Stimulated activated naive CD8-positive, alpha-beta T cell treated with anti-CD3 and anti-CD28 coated beads, Interleukin-15, amount 100 ng/mL, for 72 hours (primary cell): ENCODE data around the gene USP17L27.
"Not testable (repeated sequence)": the region's sequence is repeated elsewhere in the genome, so short reads cannot be mapped to it uniquely, and the experiment has no call there.

Experiments used
- ATAC-seq: fragments of 150-1000 bp; cut with Tn5 transposase; 2 replicates; pipeline ENCODE4 v1.10.0; 2021; ENCODE audit warnings: mild to moderate bottlenecking, moderate library complexity
- DNase-seq, 2 donors: peaks; one replicate each; pipeline ENCODE4 v3.0.0; 2021 to 2022
- H3K27ac Mint-ChIP-seq, 2 donors: one replicate each; pipeline ENCODE4 v1.8.0; 2022; ENCODE audit warnings: mild to moderate bottlenecking in 2 of 2, mixed read lengths in 2 of 2, moderate library complexity in 2 of 2
- H3K27me3 Mint-ChIP-seq: one replicate; pipeline ENCODE4 v1.8.0; 2022; ENCODE audit warnings: mixed read lengths
- H3K4me1 Mint-ChIP-seq: one replicate; pipeline ENCODE4 v1.8.0; 2022; ENCODE audit warnings: mild to moderate bottlenecking, mixed read lengths
- H3K4me3 Mint-ChIP-seq, 2 donors: one replicate each; pipeline ENCODE4 v1.8.0; 2022; ENCODE audit warnings: mild to moderate bottlenecking in 2 of 2, mixed read lengths in 2 of 2, moderate library complexity in 1 of 2
- H3K9me3 Mint-ChIP-seq, 2 donors: one replicate each; pipeline ENCODE4 v1.8.0; 2022; ENCODE audit warnings: mixed read lengths in 2 of 2

USP17L27 gene

GRCh38 chr4:9343848-9344247 lies at the start of gene USP17L27:
USP17L27 (plus strand) TSS chr4:9344148; CDS start chr4:9344148, 0 bp downstream.
- H3K4me3 Mint-ChIP-seq: not testable (repeated sequence)

GRCh38 chr4:9324191-9324590 lies 19.8 kb upstream of the USP17L27 start:
- not testable (repeated sequence) for H3K4me1 Mint-ChIP-seq, H3K27ac Mint-ChIP-seq, H3K4me3 Mint-ChIP-seq, H3K27me3 Mint-ChIP-seq, H3K9me3 Mint-ChIP-seq, ATAC-seq, DNase-seq

More at GRCh38 chr4:9343848-9344247, at the start of gene USP17L27:
- not testable (repeated sequence) for H3K27ac Mint-ChIP-seq, H3K4me1 Mint-ChIP-seq, ATAC-seq, H3K27me3 Mint-ChIP-seq, H3K9me3 Mint-ChIP-seq, DNase-seq

GRCh38 chr4:9324865-9325264 lies 19.1 kb upstream of the USP17L27 start, which contains the start of gene USP17L24:
USP17L24 (plus strand) TSS chr4:9325165; CDS start chr4:9325165, 0 bp downstream.
- H3K4me3 Mint-ChIP-seq, H3K27me3 Mint-ChIP-seq, H3K4me1 Mint-ChIP-seq, DNase-seq, H3K27ac Mint-ChIP-seq, H3K9me3 Mint-ChIP-seq, ATAC-seq: not testable (repeated sequence)

GRCh38 chr4:9329611-9330010 lies 14.3 kb upstream of the USP17L27 start, which contains the start of gene USP17L25:
USP17L25 (plus strand) TSS chr4:9329911; CDS start chr4:9329911, 0 bp downstream.
- H3K4me3 Mint-ChIP-seq, H3K9me3 Mint-ChIP-seq, ATAC-seq, H3K4me1 Mint-ChIP-seq, H3K27ac Mint-ChIP-seq, H3K27me3 Mint-ChIP-seq, DNase-seq: not testable (repeated sequence)

- not testable (repeated sequence) for DNase-seq, H3K27ac Mint-ChIP-seq, H3K4me1 Mint-ChIP-seq, ATAC-seq, H3K9me3 Mint-ChIP-seq, H3K4me3 Mint-ChIP-seq, H3K27me3 Mint-ChIP-seq
Measured at GRCh38 chr4:9334358-9334757, 9.6 kb upstream of the USP17L27 start, which contains the start of gene USP17L26. USP17L26 (plus strand) TSS chr4:9334658; CDS start chr4:9334658, 0 bp downstream.

- H3K4me1 Mint-ChIP-seq, ATAC-seq, H3K9me3 Mint-ChIP-seq, H3K4me3 Mint-ChIP-seq, H3K27me3 Mint-ChIP-seq, DNase-seq, H3K27ac Mint-ChIP-seq: not testable (repeated sequence)
Measured at GRCh38 chr4:9339103-9339502, 4.8 kb upstream of the USP17L27 start, which contains the start of gene USP17L5. USP17L5 (plus strand) TSS chr4:9339403; CDS start chr4:9339403, 0 bp downstream.

GRCh38 chr4:9348593-9348992 lies 4.6 kb downstream of the USP17L27 start, which contains the start of gene USP17L28:
USP17L28 (plus strand) TSS chr4:9348893; CDS start chr4:9348893, 0 bp downstream.
- H3K27ac Mint-ChIP-seq, H3K4me3 Mint-ChIP-seq, DNase-seq, ATAC-seq, H3K27me3 Mint-ChIP-seq, H3K9me3 Mint-ChIP-seq, H3K4me1 Mint-ChIP-seq: not testable (repeated sequence)

- not testable (repeated sequence) for H3K4me1 Mint-ChIP-seq, ATAC-seq, H3K27ac Mint-ChIP-seq, H3K27me3 Mint-ChIP-seq, H3K4me3 Mint-ChIP-seq, H3K9me3 Mint-ChIP-seq
- DNase-seq: peak in 1 of 2 donors; percentile 1
Measured at GRCh38 chr4:9350866-9351265, 6.9 kb downstream of the USP17L27 start.

- H3K27me3 Mint-ChIP-seq, DNase-seq, H3K27ac Mint-ChIP-seq, H3K9me3 Mint-ChIP-seq, ATAC-seq, H3K4me1 Mint-ChIP-seq, H3K4me3 Mint-ChIP-seq: not testable (repeated sequence)
Measured at GRCh38 chr4:9353338-9353737, 9.4 kb downstream of the USP17L27 start, which contains the start of gene USP17L29. USP17L29 (plus strand) TSS chr4:9353638; CDS start chr4:9353638, 0 bp downstream.

- not testable (repeated sequence) for H3K4me1 Mint-ChIP-seq, H3K27ac Mint-ChIP-seq, DNase-seq, ATAC-seq, H3K27me3 Mint-ChIP-seq, H3K9me3 Mint-ChIP-seq, H3K4me3 Mint-ChIP-seq
Measured at GRCh38 chr4:9362829-9363228, 18.9 kb downstream of the USP17L27 start, which contains the start of gene USP17L30. USP17L30 (plus strand) TSS chr4:9363129; CDS start chr4:9363129, 0 bp downstream.

- DNase-seq, H3K4me3 Mint-ChIP-seq, H3K27ac Mint-ChIP-seq, H3K9me3 Mint-ChIP-seq, ATAC-seq, H3K4me1 Mint-ChIP-seq, H3K27me3 Mint-ChIP-seq: not testable (repeated sequence)
Measured at GRCh38 chr4:9379881-9380280, 35.9 kb downstream of the USP17L27 start.

- peak overlapping the region; percentile 58 to 63 for H3K4me3 Mint-ChIP-seq
- H3K9me3 Mint-ChIP-seq, H3K4me1 Mint-ChIP-seq, H3K27me3 Mint-ChIP-seq, H3K27ac Mint-ChIP-seq: not testable (repeated sequence)
- DNase-seq (peak; percentile 63 to 72), ATAC-seq (peak; percentile 76)
Measured at GRCh38 chr4:9381012-9381534, 37.1 kb downstream of the USP17L27 start.

- H3K27ac Mint-ChIP-seq: no peak overlapping the region
- no peaks in the 10 kb centered on the region for H3K27me3 Mint-ChIP-seq
- H3K4me1 Mint-ChIP-seq: no peaks in the 10 kb centered on the region
- ATAC-seq (no peak), DNase-seq (no peak)
- H3K9me3 Mint-ChIP-seq: no peaks in the 10 kb centered on the region
- H3K4me3 Mint-ChIP-seq: no peak overlapping the region
Measured at GRCh38 chr4:9384126-9384525, 40.2 kb downstream of the USP17L27 start.

- DNase-seq, H3K27ac Mint-ChIP-seq, H3K4me3 Mint-ChIP-seq, H3K27me3 Mint-ChIP-seq, H3K9me3 Mint-ChIP-seq, ATAC-seq, H3K4me1 Mint-ChIP-seq: not testable (repeated sequence)
Measured at GRCh38 chr4:9389001-9389400, 45.1 kb downstream of the USP17L27 start.
